GM19397 (cell line): ENCODE results near the gene TYW3.

Source experiments
- ATAC-seq: cut with Tn5 transposase; IDR thresholded peaks from one replicate; pipeline ENCODE4 v1.9.1; 2021; ENCODE audit warnings: mild to moderate bottlenecking, moderate library complexity; ENCODE audit not compliant: unreplicated experiment

The TYW3 gene

GRCh38 chr1:74780594-74780993 is 47.6 kb downstream of the TYW3 start:
- ATAC-seq: no peak

GRCh38 chr1:74785944-74786343 is 53.0 kb downstream of the TYW3 start:
- no peak for ATAC-seq

- no peak for ATAC-seq
These were observed 57.5 kb downstream of the TYW3 start for GRCh38 chr1:74790453-74790852.

DNA sequence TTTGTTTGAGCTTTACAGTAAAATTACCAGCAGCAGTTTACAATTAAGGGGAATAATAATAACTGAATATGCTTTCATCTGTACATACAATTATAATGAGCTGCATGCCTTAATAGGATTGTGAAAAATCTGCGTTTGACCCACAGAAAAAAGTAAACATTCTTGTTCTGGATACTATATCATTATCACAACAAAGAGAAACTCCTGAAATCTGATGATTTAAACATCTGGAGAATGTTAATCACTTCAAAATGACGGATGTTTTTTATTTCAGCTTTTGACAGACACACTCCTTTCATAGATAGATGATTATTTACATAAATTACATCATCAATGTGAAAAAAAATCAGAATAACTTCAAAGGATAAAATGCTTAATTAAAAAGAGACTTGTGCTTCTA is 58.5 kb downstream of the TYW3 start:
- no peak for ATAC-seq

GRCh38 chr1:74799119-74799657 is 66.2 kb downstream of the TYW3 start:
- ATAC-seq: no peak

GRCh38 chr1:74811436-74812179 is 78.7 kb downstream of the TYW3 start:
- peak; percentile 2 for ATAC-seq

- peak; percentile 82 for ATAC-seq
These were observed 79.2 kb downstream of the TYW3 start for GRCh38 chr1:74812180-74812541.
